Measurements from ENCODE around the gene VEZT.

DNA sequence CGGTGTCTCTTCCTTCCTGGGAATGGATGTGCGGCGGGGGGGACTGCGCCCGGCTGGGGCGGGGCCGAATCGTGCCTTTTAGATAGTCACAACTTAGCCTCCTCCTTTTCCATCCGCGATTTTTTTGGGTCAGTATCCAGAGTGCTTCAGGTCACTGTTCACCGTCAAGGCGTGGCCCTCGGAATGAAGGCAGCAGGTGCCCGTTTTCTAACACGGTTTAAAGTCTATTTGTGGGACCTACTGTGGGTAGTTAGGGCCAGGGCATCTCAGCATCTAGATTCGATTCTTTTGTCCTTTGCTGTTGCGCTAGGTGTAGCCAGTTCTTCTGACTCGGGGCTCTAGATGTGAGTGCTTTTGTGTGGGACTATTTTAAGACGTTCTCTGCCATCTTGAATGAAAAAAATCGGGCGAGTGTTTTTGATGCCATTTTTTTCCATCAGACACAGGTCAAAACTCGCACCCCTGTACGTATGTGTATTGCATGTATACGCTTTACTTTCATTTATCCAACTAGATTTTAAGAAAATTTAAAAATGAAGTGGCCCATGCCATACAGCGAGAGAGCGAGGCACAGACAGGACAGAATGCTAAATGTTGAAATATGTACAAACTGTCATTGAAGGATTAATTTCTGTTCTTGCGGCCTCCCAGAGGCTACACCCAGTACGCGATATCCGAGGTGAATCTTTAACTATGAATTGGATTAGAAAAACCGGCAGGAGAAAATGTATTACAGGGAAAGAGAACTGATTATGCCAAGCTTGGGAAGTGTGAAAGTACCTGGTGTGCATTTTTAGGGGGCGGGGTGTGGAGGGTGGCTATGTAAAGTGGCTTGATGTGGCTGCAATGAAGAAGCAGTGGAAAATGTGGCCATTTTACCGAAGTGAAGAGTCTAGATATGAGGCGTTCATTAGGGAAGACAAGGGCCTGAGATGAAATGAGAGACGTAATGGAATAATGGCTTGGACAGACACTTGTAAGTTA lies 835 bp downstream of the VEZT start:
- TF ChIP-seq, protein P1, sequence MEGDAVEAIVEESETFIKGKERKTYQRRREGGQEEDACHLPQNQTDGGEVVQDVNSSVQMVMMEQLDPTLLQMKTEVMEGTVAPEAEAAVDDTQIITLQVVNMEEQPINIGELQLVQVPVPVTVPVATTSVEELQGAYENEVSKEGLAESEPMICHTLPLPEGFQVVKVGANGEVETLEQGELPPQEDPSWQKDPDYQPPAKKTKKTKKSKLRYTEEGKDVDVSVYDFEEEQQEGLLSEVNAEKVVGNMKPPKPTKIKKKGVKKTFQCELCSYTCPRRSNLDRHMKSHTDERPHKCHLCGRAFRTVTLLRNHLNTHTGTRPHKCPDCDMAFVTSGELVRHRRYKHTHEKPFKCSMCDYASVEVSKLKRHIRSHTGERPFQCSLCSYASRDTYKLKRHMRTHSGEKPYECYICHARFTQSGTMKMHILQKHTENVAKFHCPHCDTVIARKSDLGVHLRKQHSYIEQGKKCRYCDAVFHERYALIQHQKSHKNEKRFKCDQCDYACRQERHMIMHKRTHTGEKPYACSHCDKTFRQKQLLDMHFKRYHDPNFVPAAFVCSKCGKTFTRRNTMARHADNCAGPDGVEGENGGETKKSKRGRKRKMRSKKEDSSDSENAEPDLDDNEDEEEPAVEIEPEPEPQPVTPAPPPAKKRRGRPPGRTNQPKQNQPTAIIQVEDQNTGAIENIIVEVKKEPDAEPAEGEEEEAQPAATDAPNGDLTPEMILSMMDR (IDR thresholded peaks at IDR 0.05; ENCODE audit: poor library complexity) = no peak
- no peak for TF ChIP-seq EZH2 (IDR thresholded peaks at IDR 0.05; ENCODE audit: borderline replicate concordance)
- TF ChIP-seq EZH2phosphoT487 (IDR thresholded peaks at IDR 0.05; ENCODE audit: low read depth, severe bottlenecking, unreplicated experiment) = no peak
